GM18873 (cell line): ENCODE data around the gene LRRC9.
A peak's percentile ranks its signal among the peaks of the same experiment; 100 is the strongest.
"Not testable (repeated sequence)": the region's sequence is repeated elsewhere in the genome, so short reads cannot be mapped to it uniquely, and the experiment has no call there.

Source experiments
- ATAC-seq: cut with Tn5 transposase; IDR thresholded peaks from one replicate; pipeline ENCODE4 v1.9.1; 2021; ENCODE audit warnings: mild to moderate bottlenecking, moderate library complexity, moderate number of reproducible peaks; ENCODE audit not compliant: unreplicated experiment, low FRiP score

The LRRC9 gene

DNA sequence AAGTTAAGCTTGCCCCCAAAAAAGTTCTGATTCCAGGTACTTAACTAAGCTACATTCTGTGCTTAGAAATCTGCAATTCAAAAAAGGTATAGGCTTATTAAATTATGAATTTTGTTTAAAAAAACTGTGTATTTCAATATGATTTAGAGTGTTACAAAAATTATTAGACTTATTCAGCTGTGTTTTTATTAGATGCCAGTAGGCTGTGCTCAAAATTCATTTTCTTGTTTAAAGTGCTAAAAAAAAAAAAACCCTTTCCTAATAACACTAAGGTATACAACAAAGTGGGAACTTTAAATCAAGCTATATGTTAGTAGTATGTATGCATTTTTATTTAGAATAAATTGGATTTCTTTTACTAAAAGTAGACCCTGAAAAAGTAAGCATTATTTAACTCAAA is 25.0 kb downstream of the LRRC9 start:
- no peak for ATAC-seq

DNA sequence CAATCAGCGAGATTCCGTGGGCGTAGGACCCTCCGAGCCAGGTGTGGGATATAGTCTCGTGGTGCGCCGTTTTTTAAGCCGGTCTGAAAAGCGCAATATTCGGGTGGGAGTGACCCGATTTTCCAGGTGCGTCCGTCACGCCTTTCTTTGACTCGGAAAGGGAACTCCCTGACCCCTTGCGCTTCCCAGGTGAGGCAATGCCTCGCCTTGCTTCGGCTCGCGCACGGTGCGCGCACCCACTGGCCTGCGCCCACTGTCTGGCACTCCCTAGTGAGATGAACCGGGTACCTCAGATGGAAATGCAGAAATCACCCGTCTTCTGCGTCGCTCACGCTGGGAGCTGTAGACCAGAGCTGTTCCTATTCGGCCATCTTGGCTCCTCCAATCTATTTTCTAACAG is 32.2 kb downstream of the LRRC9 start:
- not testable (repeated sequence) for ATAC-seq

- not testable (repeated sequence) for ATAC-seq
These were observed 37.9 kb downstream of the LRRC9 start for GRCh38 chr14:59957890-59958289.

DNA sequence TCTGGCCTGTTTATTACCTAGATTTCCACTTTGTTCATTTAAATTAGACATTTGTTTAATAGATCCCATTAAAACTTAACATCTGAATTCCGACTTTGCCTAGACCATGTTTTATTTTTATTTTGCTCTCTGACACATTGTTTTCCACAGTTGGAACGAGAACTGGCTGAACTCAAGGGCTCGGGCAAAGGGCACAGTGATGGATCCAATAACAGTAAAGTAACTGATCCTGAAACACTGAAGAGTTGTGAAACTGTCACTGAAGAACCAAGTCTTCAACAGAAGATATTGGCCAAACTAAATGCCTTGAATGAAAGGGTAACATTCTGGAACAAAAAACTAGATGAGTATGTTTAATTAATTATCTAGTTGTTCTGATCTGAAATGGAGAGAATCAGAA is 39.7 kb downstream of the LRRC9 start:
- no peak for ATAC-seq

DNA sequence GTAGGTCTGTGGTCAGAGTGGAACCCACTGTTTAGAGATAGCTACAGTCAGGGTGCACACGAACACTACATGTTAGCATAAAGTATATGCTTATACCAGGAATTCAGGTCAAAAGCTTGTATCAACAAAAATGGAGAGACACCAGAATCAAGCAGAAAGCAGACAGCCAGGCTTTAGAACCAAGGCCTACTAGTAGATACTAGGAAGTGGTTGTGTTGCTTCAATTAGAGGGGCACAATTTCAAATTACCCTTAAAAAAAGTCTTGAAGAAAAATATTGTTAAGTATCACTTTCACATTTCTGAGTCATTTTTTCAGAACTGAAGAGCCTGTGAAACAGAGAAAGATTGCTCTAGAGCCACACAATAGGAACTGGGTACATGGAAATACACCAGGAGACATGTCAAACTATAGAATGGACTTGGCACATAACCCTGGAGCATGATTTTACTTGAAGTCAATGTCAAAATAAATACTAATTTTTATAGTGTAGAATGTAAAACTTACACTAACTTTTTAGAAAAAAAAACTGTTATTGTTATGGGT is 41.6 kb downstream of the LRRC9 start:
- no peak for ATAC-seq

- peak; percentile 14 for ATAC-seq
These were observed 44.5 kb downstream of the LRRC9 start for GRCh38 chr14:59964251-59965007.

GRCh38 chr14:59969319-59969718 is 49.4 kb downstream of the LRRC9 start:
- ATAC-seq = no peak

- no peak for ATAC-seq
These were observed 61.6 kb downstream of the LRRC9 start for GRCh38 chr14:59981564-59981963.

DNA sequence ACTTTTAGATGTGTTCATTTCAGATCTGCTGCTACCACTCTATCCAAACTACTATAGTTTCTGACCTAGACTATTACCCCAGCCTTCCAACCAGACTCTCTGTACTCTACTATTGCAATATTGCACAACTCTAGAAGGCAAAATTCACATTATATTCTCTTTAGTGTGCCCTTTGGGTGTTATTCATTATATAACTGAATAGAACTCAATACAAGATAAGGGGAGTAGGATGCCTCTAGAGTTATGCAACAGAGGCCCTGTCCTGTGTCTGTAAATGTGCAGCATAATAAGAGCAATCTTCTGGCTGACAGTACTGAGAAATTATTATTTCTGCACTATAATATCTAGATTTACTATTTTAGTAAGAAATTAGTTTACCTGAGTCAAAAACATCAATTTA is 63.1 kb downstream of the LRRC9 start:
- no peak for ATAC-seq

DNA sequence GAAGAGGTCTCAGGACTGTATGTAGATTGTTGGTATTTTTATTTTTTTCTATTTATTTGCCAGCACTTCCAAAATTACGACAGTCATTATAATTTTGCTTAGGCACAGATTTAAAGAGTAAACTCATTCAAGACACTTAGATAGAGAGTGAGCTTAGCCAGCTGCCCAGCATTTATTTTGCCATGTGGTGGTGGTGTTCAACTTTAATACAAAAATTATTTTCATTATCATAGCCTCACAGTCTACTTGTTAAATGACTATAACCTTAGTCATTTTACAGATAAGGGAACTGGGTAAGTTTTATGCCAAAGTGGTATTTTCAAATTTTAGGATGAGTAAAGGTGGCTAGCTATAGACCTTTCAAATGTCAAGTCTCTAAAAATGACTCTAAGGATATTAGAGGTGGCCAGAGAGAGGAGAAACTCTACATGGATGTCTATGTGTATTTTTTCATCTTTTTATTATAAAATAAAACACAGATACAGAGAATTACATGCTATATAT is 66.7 kb downstream of the LRRC9 start:
- no peak for ATAC-seq

DNA sequence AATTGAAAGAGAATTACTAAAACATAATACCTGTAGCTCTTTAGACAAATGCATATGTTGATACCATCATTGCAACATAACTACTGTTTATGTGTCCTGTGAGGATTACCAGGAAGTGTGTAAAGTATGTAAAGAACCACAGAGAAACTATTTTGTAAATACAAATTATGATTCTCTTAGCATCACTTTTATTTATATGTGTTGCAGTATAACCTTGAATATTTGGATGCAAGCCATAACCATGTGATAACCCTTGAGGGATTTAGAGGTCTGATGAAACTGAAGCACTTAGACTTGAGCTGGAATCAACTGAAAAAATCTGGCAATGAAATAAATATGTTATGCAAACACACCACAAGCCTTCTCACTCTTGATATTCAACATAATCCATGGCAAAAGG is 77.5 kb downstream of the LRRC9 start:
- ATAC-seq = no peak

DNA sequence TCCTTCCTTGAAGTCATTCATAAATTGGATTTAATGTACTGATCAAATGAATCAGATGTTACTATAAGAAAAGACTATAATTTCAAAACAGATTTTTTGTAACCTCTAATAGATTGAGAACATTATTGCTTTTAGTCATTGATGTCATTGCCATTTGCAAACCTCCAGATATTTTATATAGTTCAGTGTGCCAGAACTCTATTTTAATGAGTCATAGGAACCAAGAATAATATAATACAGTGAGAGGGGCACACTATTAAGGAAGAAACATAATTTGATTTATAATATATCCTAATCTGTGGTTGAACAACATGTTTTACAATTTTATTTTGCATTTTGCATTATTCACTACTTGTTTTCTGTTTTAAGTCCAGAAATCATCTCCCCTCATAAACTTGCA is 78.0 kb downstream of the LRRC9 start:
- ATAC-seq = no peak

- no peak for ATAC-seq
These were observed 78.6 kb downstream of the LRRC9 start for GRCh38 chr14:59998564-59998963.

- no peak for ATAC-seq
These were observed 83.0 kb downstream of the LRRC9 start for GRCh38 chr14:60002819-60003492.

DNA sequence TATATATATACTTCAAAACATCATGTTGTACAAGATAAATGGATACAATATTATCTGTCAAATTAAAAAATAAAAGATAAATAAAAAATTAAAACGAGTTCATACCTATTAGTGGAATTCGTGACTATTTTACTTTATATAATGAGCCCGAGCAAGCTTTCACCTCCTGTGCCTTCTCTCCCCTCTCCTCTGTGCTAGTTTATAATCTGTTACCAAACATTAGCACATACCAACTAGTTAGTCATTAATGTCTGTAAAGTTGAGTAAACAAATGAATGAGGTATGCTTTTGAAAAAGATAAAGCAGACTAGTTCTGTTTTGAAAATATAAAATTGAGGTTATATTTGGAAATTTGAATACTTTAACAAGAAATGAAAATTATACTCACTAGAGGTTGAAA is 84.0 kb downstream of the LRRC9 start:
- no peak for ATAC-seq

DNA sequence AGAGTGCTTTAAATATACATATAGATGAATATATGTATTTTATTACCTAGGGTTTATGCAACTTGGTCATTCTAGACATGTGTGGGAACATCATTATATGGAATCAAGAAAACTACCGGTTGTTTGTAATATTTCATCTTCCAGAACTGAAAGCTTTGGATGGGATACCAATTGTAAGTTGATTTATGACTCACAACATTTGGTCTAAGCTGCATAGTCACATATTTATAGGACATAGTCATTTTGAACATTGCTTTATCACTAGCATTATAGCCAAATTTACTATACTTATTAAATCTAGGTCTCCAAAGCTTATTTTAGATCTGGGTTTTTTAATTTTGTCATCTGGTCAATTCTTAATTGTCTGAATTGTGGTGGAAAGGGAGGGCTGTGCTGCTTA is 88.1 kb downstream of the LRRC9 start:
- ATAC-seq = no peak

DNA sequence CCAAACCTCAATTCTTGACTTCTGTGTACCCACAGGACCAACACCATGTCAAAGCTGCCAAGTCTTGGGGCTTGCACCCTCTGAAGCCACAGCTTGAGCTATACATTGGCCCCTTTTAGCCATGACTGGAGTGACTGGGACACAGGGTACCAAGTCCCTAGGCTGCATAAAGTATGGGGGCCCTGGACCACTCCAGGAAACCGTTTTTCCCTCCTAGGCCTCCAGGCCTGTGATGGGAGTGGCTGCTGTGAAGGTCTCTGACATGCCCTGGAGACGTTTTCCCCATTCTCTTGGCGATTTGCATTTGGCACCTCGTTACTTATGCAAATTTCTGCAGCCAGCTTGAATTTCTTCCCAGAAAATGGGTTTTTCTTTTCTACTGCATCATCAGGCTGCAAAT is 90.3 kb downstream of the LRRC9 start:
- ATAC-seq = not testable (repeated sequence)

GRCh38 chr14:60014402-60014801 is 94.5 kb downstream of the LRRC9 start:
- no peak for ATAC-seq

- ATAC-seq = no peak
These were observed 101.7 kb downstream of the LRRC9 start for GRCh38 chr14:60021619-60022018.

GRCh38 chr14:60025571-60025970 is 105.6 kb downstream of the LRRC9 start:
- no peak for ATAC-seq

DNA sequence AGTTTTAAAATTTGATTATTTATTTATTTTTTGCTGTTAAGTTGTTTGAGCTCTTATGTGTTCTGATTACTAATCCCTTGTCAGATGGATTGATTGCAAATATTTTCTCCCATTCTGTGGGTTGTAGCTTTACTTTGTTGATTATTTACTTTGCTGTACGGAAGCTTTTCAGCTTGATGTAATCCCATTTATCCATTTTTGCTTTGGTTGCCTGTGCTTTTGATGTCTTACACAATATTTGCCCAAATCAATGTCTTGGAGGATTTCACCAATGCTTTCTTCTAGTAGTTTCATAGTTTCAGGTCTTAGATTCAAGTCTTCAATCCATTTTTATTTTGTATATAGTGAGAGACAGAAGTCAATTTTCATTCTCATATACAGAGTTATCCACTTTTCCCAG is 115.2 kb downstream of the LRRC9 start:
- no peak for ATAC-seq

- ATAC-seq = not testable (repeated sequence)
These were observed 128.0 kb downstream of the LRRC9 start for GRCh38 chr14:60047976-60048375.
